Gastroesophageal sphincter (tissue), 3 donors: ENCODE measurements around the gene SMPD2.

Experiments used
- EP300 ChIP-seq: sonication (generic); formaldehyde crosslinking; IDR thresholded peaks from one replicate; pipeline ENCODE4 v1.6.1; 2017; ENCODE audit warnings: antibody characterized with exemption, mild to moderate bottlenecking
- POLR2AphosphoS5 ChIP-seq: sonication (generic); formaldehyde crosslinking; IDR thresholded peaks from one replicate; pipeline ENCODE4 v1.6.1; 2017; ENCODE audit warnings: antibody characterized with exemption
- TF ChIP-seq, protein P1 (sequence below), 4 experiments: fragments of 200-600 bp in 2 of 4; fragments of 450-650 bp in 2 of 4; sonication (generic) in 1 of 4; IDR thresholded peaks; one replicate each; pipeline ENCODE4 v1.5.1; 2017 to 2019; ENCODE audit warnings: antibody characterized with exemption in 4 of 4, mild to moderate bottlenecking in 2 of 4, moderate library complexity in 2 of 4

DNA sequence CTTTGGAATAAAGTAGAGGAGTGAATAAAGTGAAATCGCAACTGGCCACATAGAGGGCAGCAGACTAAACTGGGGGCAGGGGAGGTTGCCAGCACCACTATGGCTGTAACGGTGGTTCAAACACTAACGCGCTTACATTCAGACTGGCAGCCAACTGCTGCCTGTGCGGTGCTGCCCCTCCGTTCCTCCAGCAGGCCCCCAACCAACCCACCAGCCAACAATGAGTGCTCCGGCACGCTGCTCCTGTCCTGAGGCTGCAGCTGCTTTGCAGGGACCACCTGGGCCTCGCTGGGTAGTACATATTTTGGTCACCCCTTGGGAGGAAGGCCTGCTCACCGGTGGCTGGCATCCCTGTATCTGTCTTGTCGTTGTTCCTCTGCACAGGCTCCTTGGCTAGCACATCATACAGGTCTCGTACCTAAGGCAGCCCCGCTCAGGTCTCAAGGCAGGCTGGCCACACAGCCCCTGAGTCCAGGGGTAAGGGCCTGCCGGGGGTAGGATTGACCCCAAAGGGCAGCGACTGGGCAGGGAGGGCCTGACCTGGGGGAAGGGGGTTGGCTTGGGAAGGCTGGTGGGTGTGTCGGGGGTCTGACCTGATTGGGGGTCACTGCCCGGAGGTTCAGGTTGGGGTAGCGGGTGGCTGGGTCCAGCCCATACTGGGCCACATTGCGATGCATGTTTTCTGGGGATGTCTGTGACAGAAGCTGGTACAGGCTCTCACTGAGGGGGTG is 8.7 kb downstream of the SMPD2 start:
- TF ChIP-seq POLR2AphosphoS5 (no peak), EP300 (no peak)
- TF ChIP-seq, protein P1, sequence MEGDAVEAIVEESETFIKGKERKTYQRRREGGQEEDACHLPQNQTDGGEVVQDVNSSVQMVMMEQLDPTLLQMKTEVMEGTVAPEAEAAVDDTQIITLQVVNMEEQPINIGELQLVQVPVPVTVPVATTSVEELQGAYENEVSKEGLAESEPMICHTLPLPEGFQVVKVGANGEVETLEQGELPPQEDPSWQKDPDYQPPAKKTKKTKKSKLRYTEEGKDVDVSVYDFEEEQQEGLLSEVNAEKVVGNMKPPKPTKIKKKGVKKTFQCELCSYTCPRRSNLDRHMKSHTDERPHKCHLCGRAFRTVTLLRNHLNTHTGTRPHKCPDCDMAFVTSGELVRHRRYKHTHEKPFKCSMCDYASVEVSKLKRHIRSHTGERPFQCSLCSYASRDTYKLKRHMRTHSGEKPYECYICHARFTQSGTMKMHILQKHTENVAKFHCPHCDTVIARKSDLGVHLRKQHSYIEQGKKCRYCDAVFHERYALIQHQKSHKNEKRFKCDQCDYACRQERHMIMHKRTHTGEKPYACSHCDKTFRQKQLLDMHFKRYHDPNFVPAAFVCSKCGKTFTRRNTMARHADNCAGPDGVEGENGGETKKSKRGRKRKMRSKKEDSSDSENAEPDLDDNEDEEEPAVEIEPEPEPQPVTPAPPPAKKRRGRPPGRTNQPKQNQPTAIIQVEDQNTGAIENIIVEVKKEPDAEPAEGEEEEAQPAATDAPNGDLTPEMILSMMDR (IDR thresholded peaks at IDR 0.05) = no peak
